Neuronal stem cell (in vitro differentiated cells): Measurements from ENCODE around the gene TSEN34.
"Not testable (repeated sequence)": the region's sequence is repeated elsewhere in the genome, so short reads cannot be mapped to it uniquely, and the experiment has no call there.

Source experiments
- DNase-seq: peaks from one replicate; pipeline ENCODE4 v3.0.0-alpha.2; 2013; ENCODE audit warnings: low spot score
- H2AFZ ChIP-seq: one replicate; pipeline ENCODE4 v1.6.1; 2013; ENCODE audit warnings: mild to moderate bottlenecking, low read length, inconsistent platforms
- H2AK5ac ChIP-seq: 2 replicates; pipeline ENCODE4 v1.6.1; 2013; ENCODE audit warnings: low read depth, mild to moderate bottlenecking, inconsistent platforms, low read length, moderate library complexity, mixed read lengths
- H2BK120ac ChIP-seq: 2 replicates; pipeline ENCODE4 v1.6.1; 2013; ENCODE audit warnings: low read depth, mild to moderate bottlenecking, inconsistent platforms, low read length, moderate library complexity, mixed read lengths
- H2BK12ac ChIP-seq: one replicate; pipeline ENCODE4 v1.6.1; 2013; ENCODE audit warnings: low read length, inconsistent platforms
- H2BK15ac ChIP-seq: 2 replicates; pipeline ENCODE4 v1.6.1; 2013; ENCODE audit warnings: mild to moderate bottlenecking, low read length, inconsistent platforms, mixed read lengths
- H2BK5ac ChIP-seq: one replicate; pipeline ENCODE4 v1.6.1; 2013; ENCODE audit warnings: inconsistent platforms, mild to moderate bottlenecking, low read length, moderate library complexity
- H3K14ac ChIP-seq: one replicate; pipeline ENCODE4 v1.6.1; 2013; ENCODE audit warnings: low read length, inconsistent platforms
- H3K18ac ChIP-seq: 2 replicates; pipeline ENCODE4 v1.6.1; 2013; ENCODE audit warnings: low read length, inconsistent platforms
- H3K23ac ChIP-seq: 2 replicates; pipeline ENCODE4 v1.6.1; 2013; ENCODE audit warnings: low read depth, mild to moderate bottlenecking, mixed read lengths, low read length, inconsistent platforms; ENCODE audit not compliant: poor library complexity
- H3K27ac ChIP-seq: replicated peaks from 3 replicates; pipeline ENCODE4 v1.5.1; 2013; ENCODE audit warnings: low read length, inconsistent platforms
- H3K27me3 ChIP-seq, 3 experiments: 2 replicates each; pipeline ENCODE4 v1.6.1; 2013; ENCODE audit warnings: low read length in 3 of 3, mild to moderate bottlenecking in 2 of 3, inconsistent platforms in 1 of 3, low read depth in 1 of 3, mixed read lengths in 1 of 3, moderate library complexity in 1 of 3; ENCODE audit not compliant: control insufficient read depth in 3 of 3, insufficient read depth in 3 of 3
- H3K36me3 ChIP-seq, 2 donors: replicated peaks in 1 of 2; 2 replicates each; pipeline ENCODE4 v1.6.1; 2013; ENCODE audit warnings: low read length in 2 of 2; ENCODE audit not compliant: control insufficient read depth in 2 of 2, insufficient read depth in 2 of 2
- H3K4ac ChIP-seq: 2 replicates; pipeline ENCODE4 v1.6.1; 2013; ENCODE audit warnings: inconsistent platforms, mild to moderate bottlenecking, low read length, moderate library complexity
- H3K4me1 ChIP-seq, 2 donors: 1 replicate in 1 of 2; 2 replicates in 1 of 2; pipeline ENCODE4 v1.6.1; 2013; ENCODE audit warnings: low read length in 2 of 2, low read depth in 1 of 2; ENCODE audit not compliant: control insufficient read depth in 2 of 2, insufficient read depth in 1 of 2
- H3K4me2 ChIP-seq: one replicate; pipeline ENCODE4 v1.6.1; 2013; ENCODE audit warnings: mild to moderate bottlenecking, low read length, inconsistent platforms; ENCODE audit not compliant: insufficient read depth, poor library complexity, severe bottlenecking
- H3K4me3 ChIP-seq, 2 donors: 2 replicates each; pipeline ENCODE4 v1.5.1; 2013; ENCODE audit warnings: low read length in 2 of 2, mild to moderate bottlenecking in 2 of 2, inconsistent platforms in 1 of 2, moderate library complexity in 1 of 2
- H3K79me1 ChIP-seq: one replicate; pipeline ENCODE4 v1.6.1; 2013; ENCODE audit warnings: low read depth, mild to moderate bottlenecking, inconsistent platforms, low read length, moderate library complexity
- H3K9ac ChIP-seq: one replicate; pipeline ENCODE4 v1.6.1; 2013; ENCODE audit warnings: mild to moderate bottlenecking, low read depth, low read length, inconsistent platforms; ENCODE audit not compliant: poor library complexity
- H3K9me3 ChIP-seq, 2 donors: replicated peaks in 1 of 2; 2 replicates each; pipeline versions ENCODE3 to v1.6.1; 2013; ENCODE audit warnings: low read length in 2 of 2, mild to moderate bottlenecking in 2 of 2, inconsistent platforms in 1 of 2, low read depth in 1 of 2, mixed read lengths in 1 of 2, moderate library complexity in 1 of 2; ENCODE audit not compliant: control insufficient read depth in 2 of 2, insufficient read depth in 1 of 2
- H4K8ac ChIP-seq: one replicate; pipeline ENCODE4 v1.6.1; 2013; ENCODE audit warnings: low read depth, mild to moderate bottlenecking, inconsistent platforms, low read length, moderate library complexity
- H4K91ac ChIP-seq: one replicate; pipeline ENCODE4 v1.6.1; 2013; ENCODE audit warnings: low read length, low read depth, mild to moderate bottlenecking, inconsistent platforms; ENCODE audit not compliant: poor library complexity
- WGBS, 2 donors: extraction: QIAGEN DNeasy Blood & Tissue Kit; methylation state at CpG; one replicate each; pipeline ENCODE4 v1.1.7; 2013; ENCODE audit warnings: missing lambda C conversion rate in 2 of 2, mixed read lengths in 1 of 2; ENCODE audit not compliant: insufficient read length in 2 of 2, insufficient replicate concordance in 1 of 2; ENCODE audit errors: extremely low coverage in 2 of 2; 5-methylcytosine and 5-hydroxymethylcytosine counted together

TSEN34 gene

DNA sequence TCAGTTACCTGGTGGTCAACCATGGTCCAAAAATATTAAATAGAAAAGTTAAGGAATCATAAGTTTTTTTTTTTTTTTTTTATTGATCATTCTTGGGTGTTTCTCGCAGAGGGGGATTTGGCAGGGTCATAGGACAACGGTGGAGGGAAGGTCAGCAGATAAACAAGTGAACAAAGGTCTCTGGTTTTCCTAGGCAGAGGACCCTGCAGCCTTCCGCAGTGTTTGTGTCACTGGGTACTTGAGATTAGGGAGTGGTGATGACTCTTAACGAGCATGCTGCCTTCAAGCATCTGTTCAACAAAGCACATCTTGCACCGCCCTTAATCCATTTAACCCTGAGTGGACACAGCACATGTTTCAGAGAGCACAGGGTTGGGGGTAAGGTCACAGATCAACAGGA lies 23.1 kb downstream of the TSEN34 start:
- H3K27ac ChIP-seq, H3K9me3 ChIP-seq, H3K4me3 ChIP-seq, H3K23ac ChIP-seq, H3K27me3 ChIP-seq, H2BK15ac ChIP-seq, H2AFZ ChIP-seq, H3K18ac ChIP-seq, H2BK120ac ChIP-seq, DNase-seq, H3K9ac ChIP-seq, H2BK12ac ChIP-seq, H4K8ac ChIP-seq, H3K4me2 ChIP-seq, H4K91ac ChIP-seq, H3K79me1 ChIP-seq, H3K14ac ChIP-seq, H2BK5ac ChIP-seq, H3K4me1 ChIP-seq, H3K4ac ChIP-seq, H2AK5ac ChIP-seq: not testable (repeated sequence)
- WGBS, 2 donors, result no CpG with 5 or more reads among the region's 5 CpGs
- H3K36me3 ChIP-seq, result peaks cover 3 to 16% of the 10 kb centered on the region in 2 donors

DNA sequence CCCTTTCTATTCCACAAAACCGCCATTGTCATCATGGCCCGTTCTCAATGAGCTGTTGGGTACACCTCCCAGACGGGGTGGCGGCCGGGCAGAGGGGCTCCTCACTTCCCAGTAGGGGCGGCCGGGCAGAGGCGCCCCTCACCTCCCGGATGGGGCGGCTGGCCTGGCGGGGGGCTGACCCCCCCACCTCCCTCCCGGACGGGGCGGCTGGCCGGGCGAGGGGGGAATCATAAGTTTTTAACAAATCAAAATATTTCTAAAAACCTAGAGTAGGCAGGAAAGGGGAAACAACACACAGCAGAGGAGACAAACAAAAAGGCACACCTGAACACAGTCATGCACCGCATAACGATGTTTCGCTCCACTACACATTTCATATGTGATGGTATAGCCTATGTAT lies 23.6 kb downstream of the TSEN34 start:
- H3K36me3 ChIP-seq, result peaks cover 3 to 13% of the 10 kb centered on the region in 2 donors
- DNase-seq, H3K4ac ChIP-seq, H4K91ac ChIP-seq, H3K23ac ChIP-seq, H2BK5ac ChIP-seq, H2BK12ac ChIP-seq, H3K27me3 ChIP-seq, H3K18ac ChIP-seq, H4K8ac ChIP-seq, H2AK5ac ChIP-seq, H3K4me3 ChIP-seq, H3K4me2 ChIP-seq, H3K27ac ChIP-seq, H2BK120ac ChIP-seq, H3K4me1 ChIP-seq, H2BK15ac ChIP-seq, H2AFZ ChIP-seq, H3K9me3 ChIP-seq, H3K9ac ChIP-seq, H3K79me1 ChIP-seq, H3K14ac ChIP-seq: not testable (repeated sequence)
- no CpG with 5 or more reads among the region's 19 CpGs for WGBS, 2 donors

DNA sequence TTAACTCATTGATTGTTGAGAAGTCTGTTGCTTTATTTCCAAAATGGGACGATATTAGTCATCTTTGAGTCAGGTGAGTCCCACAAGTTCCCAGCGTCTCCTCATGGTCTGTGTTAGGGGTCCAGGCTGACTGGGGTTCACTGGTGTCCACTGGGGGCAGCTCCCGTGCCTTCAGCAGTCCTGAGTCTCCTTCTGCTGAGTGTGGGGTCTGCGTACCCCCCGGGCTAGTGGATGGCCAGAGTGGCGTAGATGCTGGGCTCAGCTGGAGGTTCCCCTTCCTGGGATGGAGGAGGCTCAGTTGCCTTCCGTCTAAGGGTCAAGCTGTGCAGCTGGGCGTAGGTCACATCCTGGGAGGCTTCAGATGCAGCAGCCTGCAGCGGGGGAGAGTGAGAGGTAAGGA lies 25.8 kb downstream of the TSEN34 start:
- no peak overlapping the region for H3K14ac ChIP-seq
- H3K18ac ChIP-seq, result no peak overlapping the region
- H3K79me1 ChIP-seq, result no peaks in the 10 kb centered on the region
- no peak overlapping the region for H3K23ac ChIP-seq
- no peak overlapping the region for H3K4ac ChIP-seq
- WGBS, 2 donors, result no CpG with 5 or more reads among the region's 9 CpGs
- H2BK12ac ChIP-seq, result no peak overlapping the region
- peaks cover 0 to 2% of the 10 kb centered on the region in 2 donors for H3K9me3 ChIP-seq
- H3K27me3 ChIP-seq, result no peaks in the 10 kb centered on the region
- no peak overlapping the region for H3K4me3 ChIP-seq
- peaks cover 0 to 4% of the 10 kb centered on the region in 2 donors for H3K36me3 ChIP-seq
- H2BK5ac ChIP-seq, result no peak overlapping the region
- no peaks in the 10 kb centered on the region for H3K4me1 ChIP-seq
- no peak overlapping the region for H2BK15ac ChIP-seq
- no peak overlapping the region for H2AK5ac ChIP-seq
- no peak overlapping the region for H2AFZ ChIP-seq
- no peak overlapping the region for H4K8ac ChIP-seq
- H3K4me2 ChIP-seq, result no peak overlapping the region
- no peak overlapping the region for H2BK120ac ChIP-seq
- H3K27ac ChIP-seq, result no peak overlapping the region
- H3K9ac ChIP-seq, result no peak overlapping the region
- no peak for DNase-seq
- no peak overlapping the region for H4K91ac ChIP-seq

DNA sequence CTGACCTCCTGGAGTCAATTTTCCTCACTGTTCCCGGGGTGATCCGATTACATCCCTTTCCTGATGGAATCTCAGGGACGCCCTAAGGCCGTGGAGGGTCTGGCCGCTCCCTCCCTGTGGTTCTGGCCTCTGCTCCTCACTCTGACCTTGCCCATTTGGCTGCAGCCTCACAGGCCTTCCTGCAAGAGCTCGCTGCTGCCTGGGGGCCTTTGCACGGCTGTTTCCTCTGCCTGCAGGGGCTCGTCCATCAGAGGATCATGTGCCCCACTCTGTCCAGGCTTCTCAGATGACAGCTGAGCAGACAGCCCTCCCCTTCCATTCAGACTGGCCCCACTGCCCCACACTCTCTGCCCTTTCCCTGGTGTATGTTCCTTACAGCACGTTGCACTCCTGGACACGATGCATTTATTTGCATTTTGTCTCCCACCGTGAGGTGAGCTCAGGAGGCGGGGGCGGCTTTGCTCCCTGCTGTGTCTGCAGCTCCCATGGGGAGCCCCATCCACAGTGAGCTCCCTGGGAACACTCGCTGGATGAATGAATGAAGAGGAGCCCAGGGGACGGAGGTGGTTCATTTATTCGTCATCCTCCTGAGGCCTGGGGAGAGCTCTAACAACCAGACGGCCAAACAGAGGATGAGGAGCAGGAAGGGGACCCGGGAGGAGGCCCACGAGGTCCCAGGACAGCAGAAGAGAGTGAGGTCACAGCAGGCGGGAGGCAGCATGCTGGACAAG lies 26.6 kb downstream of the TSEN34 start:
- H3K36me3 ChIP-seq, H3K4me1 ChIP-seq, H2BK120ac ChIP-seq, H4K8ac ChIP-seq, H2AK5ac ChIP-seq, H3K27ac ChIP-seq, H3K4me2 ChIP-seq, H3K18ac ChIP-seq, H4K91ac ChIP-seq, H3K9ac ChIP-seq, DNase-seq, H2AFZ ChIP-seq, H2BK15ac ChIP-seq, H3K9me3 ChIP-seq, H3K4me3 ChIP-seq, H3K14ac ChIP-seq, H3K27me3 ChIP-seq, H3K23ac ChIP-seq, H3K4ac ChIP-seq, H2BK12ac ChIP-seq, H2BK5ac ChIP-seq, H3K79me1 ChIP-seq: not testable (repeated sequence)
- no CpG with 5 or more reads among the region's 20 CpGs for WGBS, 2 donors
